Limb (tissue), 2 donors: ENCODE results near the gene BTAF1.

Experiments
- DNase-seq, 2 donors: peaks; one replicate each; pipeline ENCODE4 v3.0.0-alpha.2; 2016; ENCODE audit errors: extremely low spot score in 2 of 2

BTAF1 gene

GRCh38 chr10:92052088-92052487 is 128.5 kb downstream of the BTAF1 start:
- no peak for DNase-seq

GRCh38 chr10:92052741-92053140 is 129.2 kb downstream of the BTAF1 start:
- no peak for DNase-seq

- no peak for DNase-seq
These were observed 131.2 kb downstream of the BTAF1 start for GRCh38 chr10:92054807-92055206.

GRCh38 chr10:92062273-92062672 is 138.7 kb downstream of the BTAF1 start:
- DNase-seq = no peak

- DNase-seq = no peak
These were observed 140.9 kb downstream of the BTAF1 start for GRCh38 chr10:92064506-92064905.

- no peak for DNase-seq
These were observed 142.8 kb downstream of the BTAF1 start for GRCh38 chr10:92066386-92066785.

- no peak for DNase-seq
These were observed 145.3 kb downstream of the BTAF1 start for GRCh38 chr10:92068900-92069299.

GRCh38 chr10:92074126-92074887 is 150.7 kb downstream of the BTAF1 start:
- no peak for DNase-seq

- no peak for DNase-seq
These were observed 152.3 kb downstream of the BTAF1 start for GRCh38 chr10:92075829-92076228.

GRCh38 chr10:92076722-92077121 is 153.2 kb downstream of the BTAF1 start:
- no peak for DNase-seq

GRCh38 chr10:92079003-92079402 is 155.4 kb downstream of the BTAF1 start:
- no peak for DNase-seq
